Activated CD4-positive, alpha-beta T cell treated with anti-CD3 and anti-CD28 coated beads for 4 hours (primary cell): Measurements from ENCODE around the gene GLIPR2.
"Not testable (repeated sequence)": the region's sequence is repeated elsewhere in the genome, so short reads cannot be mapped to it uniquely, and the experiment has no call there.

ENCODE experiments used
- DNase-seq, 2 donors: peaks; one replicate each; pipeline ENCODE4 v3.0.0-alpha.2; 2020

GLIPR2 gene

GRCh38 chr9:36145970-36146369 lies 9.4 kb downstream of the GLIPR2 start:
- no peak for DNase-seq

- no peak for DNase-seq
Measured at GRCh38 chr9:36146651-36147050, 10.1 kb downstream of the GLIPR2 start.

GRCh38 chr9:36147441-36148175 lies 11.1 kb downstream of the GLIPR2 start:
- DNase-seq = no peak

- DNase-seq = peak; percentile 59 to 78
Measured at GRCh38 chr9:36148311-36149051, 11.9 kb downstream of the GLIPR2 start.

- DNase-seq = no peak
Measured at GRCh38 chr9:36149197-36149596, 12.7 kb downstream of the GLIPR2 start.

- DNase-seq = no peak
Measured at GRCh38 chr9:36150574-36151315, 14.2 kb downstream of the GLIPR2 start.

GRCh38 chr9:36151316-36152210 lies 15.0 kb downstream of the GLIPR2 start:
- peak; percentile 86 for DNase-seq

- DNase-seq = no peak
Measured at GRCh38 chr9:36152741-36153438, 16.4 kb downstream of the GLIPR2 start.

- DNase-seq = no peak
Measured at GRCh38 chr9:36153746-36154145, 17.2 kb downstream of the GLIPR2 start.

GRCh38 chr9:36154331-36154952 lies 17.9 kb downstream of the GLIPR2 start:
- no peak for DNase-seq

- DNase-seq = no peak
Measured at GRCh38 chr9:36156116-36156515, 19.6 kb downstream of the GLIPR2 start.

GRCh38 chr9:36158122-36158521 lies 21.6 kb downstream of the GLIPR2 start:
- DNase-seq = no peak

- no peak for DNase-seq
Measured at GRCh38 chr9:36158917-36159316, 22.4 kb downstream of the GLIPR2 start.

- not testable (repeated sequence) for DNase-seq
Measured at GRCh38 chr9:36159509-36159908, 23.0 kb downstream of the GLIPR2 start.

- not testable (repeated sequence) for DNase-seq
Measured at GRCh38 chr9:36160126-36160525, 23.6 kb downstream of the GLIPR2 start.

GRCh38 chr9:36161187-36161586 lies 24.7 kb downstream of the GLIPR2 start:
- DNase-seq = no peak

GRCh38 chr9:36162211-36162738 lies 25.7 kb downstream of the GLIPR2 start:
- DNase-seq = no peak

GRCh38 chr9:36163049-36163785 lies 26.7 kb downstream of the GLIPR2 start:
- DNase-seq = no peak

GRCh38 chr9:36163786-36164170 lies 27.2 kb downstream of the GLIPR2 start:
- DNase-seq = no peak

- DNase-seq = no peak
Measured at GRCh38 chr9:36164372-36164771, 27.8 kb downstream of the GLIPR2 start.
